Measurements from ENCODE around the gene ZFP36L1.

The ZFP36L1 gene

GRCh38 chr14:68794851-68795596, 2.2 kb upstream of the ZFP36L1 start:
- Histone ChIP-seq H3K27ac (ENCODE audit: low read depth, low read length, severe bottlenecking) (peak overlapping the region; percentile 100), H3K36me3 (ENCODE audit: control insufficient read depth, insufficient read depth, low read length) (peaks cover 18% of the 10 kb centered on the region), H3K4me3 (ENCODE audit: extremely low read depth, insufficient read depth, low read length, poor library complexity, severe bottlenecking) (peak overlapping the region; percentile 99), H3K4me1 (ENCODE audit: control insufficient read depth, insufficient read depth, low read length, poor library complexity, severe bottlenecking) (peaks cover 16% of the 10 kb centered on the region), H3K9me3 (ENCODE audit: control insufficient read depth, low read length) (no peaks in the 10 kb centered on the region)
- WGBS, 2 experiments (ENCODE audit: insufficient coverage in 2 of 2): 0 to 1% methylated on average over 17 to 26 of the region's 36 CpGs

DNA sequence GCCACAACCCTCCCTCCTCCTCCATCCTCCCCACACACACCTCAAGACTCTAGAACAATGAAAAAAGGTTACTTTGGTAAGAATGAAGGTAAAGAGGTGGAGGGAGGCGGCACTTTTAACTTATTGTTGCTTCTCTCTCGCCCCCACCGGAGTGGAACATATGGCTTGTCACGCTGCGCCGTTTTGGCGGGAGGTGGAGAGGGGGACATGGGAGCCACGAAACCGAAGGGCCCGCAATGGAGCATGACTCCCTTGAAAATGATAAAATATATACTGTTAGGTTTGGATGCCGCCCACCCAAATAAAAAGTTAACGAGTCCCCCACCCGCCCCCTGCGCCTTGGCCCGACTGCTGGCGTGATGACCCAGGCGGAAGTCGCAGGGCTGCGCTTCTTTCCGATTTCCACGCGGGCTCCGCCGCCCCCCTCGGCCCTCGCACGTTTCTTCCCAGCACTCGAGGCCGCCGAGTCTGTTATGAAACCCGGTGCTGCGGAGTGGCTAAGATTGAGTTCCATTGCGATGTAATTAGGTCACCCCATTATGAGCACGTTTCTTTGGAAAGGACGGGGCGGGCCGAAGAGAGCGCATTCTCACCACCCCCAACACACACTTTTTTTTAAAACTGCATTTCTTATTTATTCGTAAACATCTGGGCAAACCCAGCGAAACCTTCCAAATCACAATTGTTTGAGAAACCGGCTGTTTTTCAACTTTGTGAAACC, 1.4 kb upstream of the ZFP36L1 start:
- H3K4me3 ChIP-seq (ENCODE audit: extremely low read depth, insufficient read depth, low read length, poor library complexity, severe bottlenecking): peak overlapping the region; percentile 99
- H3K27ac ChIP-seq (ENCODE audit: low read depth, low read length, severe bottlenecking): peak overlapping the region; percentile 100
- WGBS, 2 experiments (ENCODE audit: insufficient coverage in 2 of 2): 1 to 2% methylated on average over 32 to 36 of the region's 41 CpGs
- no peaks in the 10 kb centered on the region for H3K9me3 ChIP-seq (ENCODE audit: control insufficient read depth, low read length)
- peaks cover 25% of the 10 kb centered on the region for H3K36me3 ChIP-seq (ENCODE audit: control insufficient read depth, insufficient read depth, low read length)
- H3K4me1 ChIP-seq (ENCODE audit: control insufficient read depth, insufficient read depth, low read length, poor library complexity, severe bottlenecking): peaks cover 23% of the 10 kb centered on the region

- WGBS, 2 experiments (ENCODE audit: insufficient coverage in 2 of 2): 0% methylated on average over 8 to 18 of the region's 33 CpGs
- Histone ChIP-seq H3K36me3 (ENCODE audit: control insufficient read depth, insufficient read depth, low read length) (peaks cover 30% of the 10 kb centered on the region), H3K9me3 (ENCODE audit: control insufficient read depth, low read length) (no peaks in the 10 kb centered on the region), H3K4me3 (ENCODE audit: extremely low read depth, insufficient read depth, low read length, poor library complexity, severe bottlenecking) (peak overlapping the region; percentile 99), H3K27ac (ENCODE audit: low read depth, low read length, severe bottlenecking) (peak overlapping the region; percentile 100), H3K4me1 (ENCODE audit: control insufficient read depth, insufficient read depth, low read length, poor library complexity, severe bottlenecking) (peaks cover 27% of the 10 kb centered on the region)
Observed at GRCh38 chr14:68793734-68794129, 865 bp upstream of the ZFP36L1 start.

GRCh38 chr14:68792678-68792978, 239 bp downstream of the ZFP36L1 start:
- Histone ChIP-seq H3K4me1 (ENCODE audit: control insufficient read depth, insufficient read depth, low read length, poor library complexity, severe bottlenecking) (peaks cover 30% of the 10 kb centered on the region), H3K4me3 (ENCODE audit: extremely low read depth, insufficient read depth, low read length, poor library complexity, severe bottlenecking) (peak overlapping the region; percentile 99), H3K9me3 (ENCODE audit: control insufficient read depth, low read length) (no peaks in the 10 kb centered on the region), H3K36me3 (ENCODE audit: control insufficient read depth, insufficient read depth, low read length) (peaks cover 39% of the 10 kb centered on the region), H3K27ac (ENCODE audit: low read depth, low read length, severe bottlenecking) (peak overlapping the region; percentile 100)
- 0% methylated on average over 10 of the region's 13 CpGs for WGBS, 2 experiments (ENCODE audit: insufficient coverage in 2 of 2)

DNA sequence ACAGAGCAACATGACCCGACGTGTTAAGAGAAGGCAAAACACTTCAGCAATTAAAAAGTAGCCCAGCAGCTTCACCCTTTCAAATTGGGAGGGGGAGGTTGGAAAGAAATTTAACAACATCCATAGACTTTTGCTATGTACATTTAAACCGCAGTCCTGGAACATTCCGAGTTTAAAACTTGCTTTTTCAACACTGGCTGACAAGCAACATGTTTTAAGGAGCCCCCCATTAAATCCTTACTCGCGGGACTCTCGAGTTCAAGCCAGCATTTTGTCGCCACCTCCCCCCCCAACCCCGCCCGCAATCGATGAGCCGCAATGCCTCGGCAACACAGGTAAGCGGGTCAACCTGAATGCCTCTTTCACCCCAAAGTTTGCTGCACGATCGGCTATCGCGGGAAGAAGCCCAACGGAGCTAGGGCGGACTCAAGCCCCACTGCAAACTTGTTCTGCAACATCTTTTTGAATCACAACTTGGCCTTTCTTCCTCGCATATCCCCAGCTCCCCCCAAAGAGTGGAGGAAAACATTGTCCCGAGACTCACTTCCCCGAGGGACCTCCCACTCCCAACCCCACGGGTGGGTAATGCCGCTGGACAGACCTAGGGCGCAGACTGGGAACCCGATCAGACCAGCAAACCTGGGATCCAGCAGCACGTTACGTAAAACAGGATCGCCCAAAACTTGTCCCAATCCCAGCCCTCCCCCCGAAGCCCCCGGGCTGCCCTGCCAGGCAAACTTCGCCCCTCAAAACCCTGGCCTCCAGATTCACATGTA, 777 bp downstream of the ZFP36L1 start:
- Histone ChIP-seq H3K4me1 (ENCODE audit: control insufficient read depth, insufficient read depth, low read length, poor library complexity, severe bottlenecking) (peaks cover 28% of the 10 kb centered on the region), H3K9me3 (ENCODE audit: control insufficient read depth, low read length) (no peaks in the 10 kb centered on the region), H3K27ac (ENCODE audit: low read depth, low read length, severe bottlenecking) (peak overlapping the region; percentile 100), H3K4me3 (ENCODE audit: extremely low read depth, insufficient read depth, low read length, poor library complexity, severe bottlenecking) (peak overlapping the region; percentile 99), H3K36me3 (ENCODE audit: control insufficient read depth, insufficient read depth, low read length) (peaks cover 44% of the 10 kb centered on the region)
- WGBS, 2 experiments (ENCODE audit: insufficient coverage in 2 of 2): 0% methylated on average over 25 to 26 of the region's 33 CpGs

GRCh38 chr14:68791078-68791901, 1.6 kb downstream of the ZFP36L1 start:
- peaks cover 50% of the 10 kb centered on the region for H3K36me3 ChIP-seq (ENCODE audit: control insufficient read depth, insufficient read depth, low read length)
- H3K9me3 ChIP-seq (ENCODE audit: control insufficient read depth, low read length): no peaks in the 10 kb centered on the region
- peaks cover 28% of the 10 kb centered on the region for H3K4me1 ChIP-seq (ENCODE audit: control insufficient read depth, insufficient read depth, low read length, poor library complexity, severe bottlenecking)
- peak overlapping the region; percentile 100 for H3K27ac ChIP-seq (ENCODE audit: low read depth, low read length, severe bottlenecking)
- WGBS, 2 experiments (ENCODE audit: insufficient coverage in 2 of 2): 2 to 3% methylated on average over 7 to 11 of the region's 15 CpGs
- H3K4me3 ChIP-seq (ENCODE audit: extremely low read depth, insufficient read depth, low read length, poor library complexity, severe bottlenecking): peak overlapping the region; percentile 99

DNA sequence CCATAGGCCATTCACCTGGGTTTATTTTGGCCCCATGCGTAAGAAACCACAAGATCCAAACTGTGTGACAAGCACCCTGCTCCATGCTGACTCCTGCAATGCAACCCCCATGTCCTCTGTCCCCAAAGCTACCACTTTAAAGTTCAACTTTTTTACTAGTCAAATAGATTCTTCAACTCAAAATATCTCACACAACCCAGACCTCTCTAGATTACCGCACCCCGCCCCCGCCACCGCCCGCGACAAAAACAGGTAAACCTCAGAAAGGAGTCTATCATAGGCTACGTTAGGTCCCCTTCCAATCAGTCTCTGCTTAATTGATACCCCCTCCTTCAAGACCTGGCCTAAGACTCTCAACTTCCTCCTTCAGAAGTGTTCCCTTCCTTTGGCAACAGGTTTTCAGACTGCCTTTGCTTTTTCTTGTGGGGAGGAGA, 2.2 kb downstream of the ZFP36L1 start:
- Histone ChIP-seq H3K4me3 (ENCODE audit: extremely low read depth, insufficient read depth, low read length, poor library complexity, severe bottlenecking) (peak overlapping the region; percentile 99), H3K27ac (ENCODE audit: low read depth, low read length, severe bottlenecking) (peak overlapping the region; percentile 100), H3K4me1 (ENCODE audit: control insufficient read depth, insufficient read depth, low read length, poor library complexity, severe bottlenecking) (peaks cover 26% of the 10 kb centered on the region), H3K9me3 (ENCODE audit: control insufficient read depth, low read length) (no peaks in the 10 kb centered on the region), H3K36me3 (ENCODE audit: control insufficient read depth, insufficient read depth, low read length) (peaks cover 50% of the 10 kb centered on the region)
- WGBS, 2 experiments (ENCODE audit: insufficient coverage in 2 of 2): 19 to 27% methylated on average over 6 to 7 of the region's 8 CpGs

GRCh38 chr14:68789821-68790643, 2.8 kb downstream of the ZFP36L1 start:
- Histone ChIP-seq H3K36me3 (ENCODE audit: control insufficient read depth, insufficient read depth, low read length) (peaks cover 50% of the 10 kb centered on the region), H3K27ac (ENCODE audit: low read depth, low read length, severe bottlenecking) (peak overlapping the region; percentile 100), H3K4me1 (ENCODE audit: control insufficient read depth, insufficient read depth, low read length, poor library complexity, severe bottlenecking) (peaks cover 29% of the 10 kb centered on the region), H3K4me3 (ENCODE audit: extremely low read depth, insufficient read depth, low read length, poor library complexity, severe bottlenecking) (peak overlapping the region; percentile 99), H3K9me3 (ENCODE audit: control insufficient read depth, low read length) (no peaks in the 10 kb centered on the region)
- WGBS, 2 experiments (ENCODE audit: insufficient coverage in 2 of 2): 79 to 80% methylated on average over 39 to 45 of the region's 45 CpGs

GRCh38 chr14:68788996-68789820, 3.7 kb downstream of the ZFP36L1 start:
- H3K4me1 ChIP-seq (ENCODE audit: control insufficient read depth, insufficient read depth, low read length, poor library complexity, severe bottlenecking): peaks cover 30% of the 10 kb centered on the region
- H3K9me3 ChIP-seq (ENCODE audit: control insufficient read depth, low read length): no peaks in the 10 kb centered on the region
- peaks cover 50% of the 10 kb centered on the region for H3K36me3 ChIP-seq (ENCODE audit: control insufficient read depth, insufficient read depth, low read length)
- peak overlapping the region; percentile 99 for H3K4me3 ChIP-seq (ENCODE audit: extremely low read depth, insufficient read depth, low read length, poor library complexity, severe bottlenecking)
- 65 to 89% methylated on average over 8 to 15 of the region's 16 CpGs for WGBS, 2 experiments (ENCODE audit: insufficient coverage in 2 of 2)
- H3K27ac ChIP-seq (ENCODE audit: low read depth, low read length, severe bottlenecking): peak overlapping the region; percentile 100

All from mesodermal cell (in vitro differentiated cells).